ENCODE data around the gene RAB3C.
"Not testable (repeated sequence)": the region's sequence is repeated elsewhere in the genome, so short reads cannot be mapped to it uniquely, and the experiment has no call there.

DNA sequence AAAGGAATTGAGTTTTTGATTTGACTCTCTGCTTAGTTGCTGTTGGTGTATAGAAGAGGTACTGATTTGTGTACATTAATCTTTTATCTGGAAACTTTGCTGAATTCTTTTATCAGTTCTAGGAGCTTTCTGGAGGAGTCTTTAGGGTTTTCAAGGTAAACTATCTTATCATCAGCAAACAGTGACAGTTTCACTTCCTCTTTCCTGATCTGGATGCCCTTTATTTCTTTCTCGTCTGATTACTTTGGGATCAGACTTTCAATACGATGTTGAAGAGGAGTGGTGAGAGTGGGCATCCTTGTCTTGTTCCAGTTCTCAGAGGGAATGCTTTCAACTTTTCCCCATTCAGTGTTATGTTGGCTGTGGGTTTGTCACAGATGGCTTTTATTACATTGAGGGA is 17.7 kb downstream of the RAB3C start:
- not testable (repeated sequence) for TF ChIP-seq EZH2 (IDR thresholded peaks at IDR 0.05); FOXP2 (optimal IDR thresholded peaks at IDR 0.05; ENCODE audit: control extremely low read depth, extremely low read length, insufficient read depth)

Measured in SK-N-MC (cell line).